DOHH2 (cell line): ENCODE data around the gene AMTN.
"Not testable (repeated sequence)": the region's sequence is repeated elsewhere in the genome, so short reads cannot be mapped to it uniquely, and the experiment has no call there.

ENCODE experiments used
- H3F3A ChIP-seq: fragments of 200-600 bp; sonication (generic), shearing (Covaris generic); 2 replicates; pipeline ENCODE4 v1.6.0; 2016; ENCODE audit warnings: antibody characterized with exemption, mild to moderate bottlenecking; ENCODE audit not compliant: control insufficient read depth, insufficient read depth
- H3K27ac ChIP-seq: fragments of 200-600 bp; sonication (generic); 2 replicates; pipeline ENCODE4 v1.5.1; 2014; ENCODE audit warnings: low read depth, mild to moderate bottlenecking, low read length, moderate library complexity
- H3K27me3 ChIP-seq: fragments of 200-600 bp; sonication (generic); 2 replicates; pipeline ENCODE4 v1.6.1; 2014; ENCODE audit warnings: mild to moderate bottlenecking, low read length, mixed read lengths; ENCODE audit not compliant: control insufficient read depth
- H3K36me3 ChIP-seq: fragments of 200-600 bp; sonication (generic); 2 replicates; pipeline ENCODE4 v1.6.1; 2014; ENCODE audit warnings: mild to moderate bottlenecking, low read length, moderate library complexity, mixed read lengths; ENCODE audit not compliant: control insufficient read depth
- H3K4me1 ChIP-seq: fragments of 200-600 bp; sonication (generic); 2 replicates; pipeline ENCODE4 v1.6.1; 2014; ENCODE audit warnings: mild to moderate bottlenecking, low read length, mixed read lengths; ENCODE audit not compliant: control insufficient read depth
- H3K4me2 ChIP-seq: fragments of 200-600 bp; sonication (generic); 2 replicates; pipeline ENCODE4 v1.6.0; 2014; ENCODE audit warnings: mild to moderate bottlenecking, low read length, moderate library complexity
- H3K4me3 ChIP-seq: fragments of 200-600 bp; sonication (generic); 2 replicates; pipeline ENCODE4 v1.5.1; 2014; ENCODE audit warnings: mild to moderate bottlenecking, low read length, mixed read lengths
- H3K79me2 ChIP-seq: fragments of 200-600 bp; sonication (generic); 2 replicates; pipeline ENCODE4 v1.6.1; 2014; ENCODE audit warnings: mild to moderate bottlenecking, low read length, mixed read lengths; ENCODE audit not compliant: control insufficient read depth
- H3K9me2 ChIP-seq: fragments of 200-600 bp; sonication (generic); replicated peaks from 2 replicates; pipeline ENCODE4 v1.6.1; 2014; ENCODE audit warnings: mild to moderate bottlenecking, low read length, mixed read lengths; ENCODE audit not compliant: control insufficient read depth
- H3K9me3 ChIP-seq: fragments of 200-600 bp; sonication (generic); 2 replicates; pipeline ENCODE4 v1.6.1; 2014; ENCODE audit warnings: antibody characterized with exemption, low read length, mixed read lengths; ENCODE audit not compliant: control insufficient read depth, insufficient read depth
- H4K20me1 ChIP-seq: fragments of 200-600 bp; sonication (generic); 2 replicates; pipeline ENCODE4 v1.6.0; 2014; ENCODE audit warnings: low read depth, mild to moderate bottlenecking, antibody characterized with exemption, low read length, moderate library complexity; ENCODE audit not compliant: control insufficient read depth, insufficient read depth
- EZH2phosphoT487 ChIP-seq: fragments of 200-600 bp; sonication (generic); IDR thresholded peaks from 2 replicates; pipeline ENCODE4 v1.6.1; 2017; ENCODE audit warnings: borderline replicate concordance, mild to moderate bottlenecking, antibody characterized with exemption, low read length, moderate library complexity, mixed read lengths
- TF ChIP-seq, protein P1 (sequence below): fragments of 200-600 bp; sonication (generic); IDR thresholded peaks from one replicate; pipeline ENCODE4 v1.5.1; 2014; ENCODE audit warnings: antibody characterized with exemption, mild to moderate bottlenecking, low read depth, low read length; ENCODE audit not compliant: poor library complexity, severe bottlenecking

The AMTN gene

DNA sequence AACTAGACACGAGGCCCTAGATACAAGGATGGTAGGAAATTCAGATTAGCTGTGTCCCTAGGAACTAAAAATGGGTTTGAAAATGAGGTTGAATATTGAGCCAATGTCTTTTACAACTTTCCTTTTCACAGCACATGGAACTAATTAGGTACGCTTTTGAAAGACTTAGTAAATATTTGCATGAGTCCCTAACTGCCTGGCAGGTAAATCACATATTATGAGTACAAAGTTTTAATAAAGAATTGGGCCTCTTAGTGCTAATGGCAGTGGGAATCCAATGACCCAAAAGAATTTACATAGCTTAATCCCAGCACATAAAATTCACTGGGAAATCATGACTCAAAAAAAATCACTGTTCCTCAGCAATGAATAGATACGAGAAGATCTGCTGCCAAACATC is 29.6 kb upstream of the AMTN start:
- Histone ChIP-seq H3K79me2 (no peaks in the 10 kb centered on the region), H3F3A (no peaks in the 10 kb centered on the region), H3K27ac (no peak overlapping the region), H3K4me1 (peaks cover 4% of the 10 kb centered on the region), H3K36me3 (no peaks in the 10 kb centered on the region), H3K9me2 (no peaks in the 10 kb centered on the region), H3K4me2 (no peak overlapping the region), H3K4me3 (no peak overlapping the region), H3K27me3 (no peaks in the 10 kb centered on the region), H4K20me1 (no peaks in the 10 kb centered on the region), H3K9me3 (no peaks in the 10 kb centered on the region)
- no peak for TF ChIP-seq EZH2phosphoT487
- TF ChIP-seq, protein P1, sequence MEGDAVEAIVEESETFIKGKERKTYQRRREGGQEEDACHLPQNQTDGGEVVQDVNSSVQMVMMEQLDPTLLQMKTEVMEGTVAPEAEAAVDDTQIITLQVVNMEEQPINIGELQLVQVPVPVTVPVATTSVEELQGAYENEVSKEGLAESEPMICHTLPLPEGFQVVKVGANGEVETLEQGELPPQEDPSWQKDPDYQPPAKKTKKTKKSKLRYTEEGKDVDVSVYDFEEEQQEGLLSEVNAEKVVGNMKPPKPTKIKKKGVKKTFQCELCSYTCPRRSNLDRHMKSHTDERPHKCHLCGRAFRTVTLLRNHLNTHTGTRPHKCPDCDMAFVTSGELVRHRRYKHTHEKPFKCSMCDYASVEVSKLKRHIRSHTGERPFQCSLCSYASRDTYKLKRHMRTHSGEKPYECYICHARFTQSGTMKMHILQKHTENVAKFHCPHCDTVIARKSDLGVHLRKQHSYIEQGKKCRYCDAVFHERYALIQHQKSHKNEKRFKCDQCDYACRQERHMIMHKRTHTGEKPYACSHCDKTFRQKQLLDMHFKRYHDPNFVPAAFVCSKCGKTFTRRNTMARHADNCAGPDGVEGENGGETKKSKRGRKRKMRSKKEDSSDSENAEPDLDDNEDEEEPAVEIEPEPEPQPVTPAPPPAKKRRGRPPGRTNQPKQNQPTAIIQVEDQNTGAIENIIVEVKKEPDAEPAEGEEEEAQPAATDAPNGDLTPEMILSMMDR: no peak

DNA sequence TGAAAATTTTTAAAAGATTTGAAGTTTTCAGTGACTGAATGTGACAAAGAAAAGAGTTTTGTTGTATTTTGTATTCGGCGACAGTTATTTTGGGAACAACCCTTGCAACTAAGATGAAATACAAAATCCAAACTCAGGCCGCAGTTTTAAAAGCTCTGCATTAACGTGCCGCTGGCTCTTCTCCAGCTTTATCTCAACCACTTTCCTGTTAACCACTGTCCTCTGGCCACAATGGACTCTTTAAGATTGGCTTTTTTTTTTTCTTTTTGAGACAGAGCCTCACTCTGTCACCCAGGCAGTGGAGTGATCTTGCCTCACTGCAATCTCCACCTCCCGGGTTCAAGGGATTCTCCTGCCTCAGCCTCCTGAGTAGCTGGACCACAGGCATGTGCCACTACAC is 22.1 kb upstream of the AMTN start:
- no peak overlapping the region for H3K27ac ChIP-seq
- H3K4me1 ChIP-seq: no peaks in the 10 kb centered on the region
- no peaks in the 10 kb centered on the region for H3K27me3 ChIP-seq
- no peak overlapping the region for H3K4me2 ChIP-seq
- TF ChIP-seq, protein P1: no peak
- no peak for TF ChIP-seq EZH2phosphoT487
- H3K9me2 ChIP-seq: no peaks in the 10 kb centered on the region
- no peak overlapping the region for H3K4me3 ChIP-seq
- H3K9me3 ChIP-seq: no peaks in the 10 kb centered on the region
- H4K20me1 ChIP-seq: no peaks in the 10 kb centered on the region
- H3F3A ChIP-seq: no peaks in the 10 kb centered on the region
- no peaks in the 10 kb centered on the region for H3K79me2 ChIP-seq
- no peaks in the 10 kb centered on the region for H3K36me3 ChIP-seq

DNA sequence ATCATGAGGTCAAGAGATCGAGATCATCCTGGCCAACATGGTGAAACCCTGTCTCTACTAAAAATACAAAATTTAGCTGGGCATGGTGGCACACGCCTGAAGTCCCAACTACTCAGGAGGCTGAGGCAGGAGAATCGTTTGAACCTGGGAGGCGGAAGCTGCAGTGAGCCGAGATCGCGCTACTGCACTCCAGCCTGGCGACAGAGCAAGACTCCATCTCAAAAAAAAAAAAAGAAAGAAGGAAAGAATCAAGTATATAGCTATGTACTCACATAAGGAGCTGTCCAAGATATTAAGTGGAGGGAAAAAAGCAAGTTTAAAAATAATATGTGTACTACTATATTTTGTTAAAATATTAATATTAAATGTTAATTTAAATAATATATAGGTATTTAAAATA is 16.5 kb upstream of the AMTN start:
- not testable (repeated sequence) for H4K20me1 ChIP-seq, H3K9me2 ChIP-seq

DNA sequence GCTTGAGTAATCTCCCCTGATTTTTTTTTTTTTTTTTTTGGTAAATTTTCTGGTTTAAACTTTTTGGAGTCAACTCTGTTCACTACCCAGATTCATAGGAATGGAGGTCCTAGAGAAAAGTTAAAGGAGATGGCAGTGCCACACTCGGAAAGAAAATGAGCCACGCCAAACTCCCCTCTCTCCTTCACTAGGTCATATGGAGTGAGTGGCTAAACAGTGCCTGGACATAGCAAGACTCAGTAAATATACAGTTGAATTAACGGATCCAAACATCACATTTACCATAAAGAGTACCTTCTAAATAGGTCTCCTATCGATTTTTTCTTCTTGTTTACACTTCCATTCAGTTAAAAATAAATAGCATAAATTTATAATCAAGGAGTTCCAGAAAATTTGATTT is 13.6 kb upstream of the AMTN start:
- TF ChIP-seq, protein P1: no peak
- TF ChIP-seq EZH2phosphoT487: no peak
- Histone ChIP-seq H4K20me1 (no peaks in the 10 kb centered on the region), H3K4me1 (peaks cover 12% of the 10 kb centered on the region), H3K9me3 (no peaks in the 10 kb centered on the region), H3K27ac (no peak overlapping the region), H3K9me2 (no peaks in the 10 kb centered on the region), H3K79me2 (no peaks in the 10 kb centered on the region), H3K4me3 (no peak overlapping the region), H3F3A (no peaks in the 10 kb centered on the region), H3K4me2 (no peak overlapping the region), H3K27me3 (no peaks in the 10 kb centered on the region), H3K36me3 (no peaks in the 10 kb centered on the region)

More for the DNA sequence above, 16.5 kb upstream of the AMTN start:
- not testable (repeated sequence) for H3K36me3 ChIP-seq, H3K27ac ChIP-seq, H3K4me3 ChIP-seq, H3K79me2 ChIP-seq, H3K4me2 ChIP-seq, H3K27me3 ChIP-seq, H3K9me3 ChIP-seq, H3F3A ChIP-seq
- peaks cover 12% of the 10 kb centered on the region for H3K4me1 ChIP-seq
